Kidney glomerular epithelial cell (primary cell): ENCODE data around the gene KCNE4.

ENCODE experiments used
- DNase-seq: peaks from one replicate; lab custom pipeline; 2025; lab: John Stamatoyannopoulos, UW

The KCNE4 gene

GRCh38 chr2:223051693-223052289 is at the start of gene KCNE4:
Gene KCNE4 (plus strand): TSS chr2:223052190. CDS start chr2:223052831, 641 bp downstream.
- DNase-seq = no peak

GRCh38 chr2:223003191-223003590 is 48.8 kb upstream of the KCNE4 start:
- DNase-seq = no peak

GRCh38 chr2:223005496-223005895 is 46.5 kb upstream of the KCNE4 start:
- DNase-seq = no peak

GRCh38 chr2:223007531-223007930 is 44.5 kb upstream of the KCNE4 start:
- no peak for DNase-seq

- DNase-seq = no peak
Measured at GRCh38 chr2:223008162-223008561, 43.8 kb upstream of the KCNE4 start.

GRCh38 chr2:223008956-223009355 is 43.0 kb upstream of the KCNE4 start:
- no peak for DNase-seq

GRCh38 chr2:223010641-223011040 is 41.3 kb upstream of the KCNE4 start:
- no peak for DNase-seq

- no peak for DNase-seq
Measured at GRCh38 chr2:223012291-223012690, 39.7 kb upstream of the KCNE4 start.

GRCh38 chr2:223019390-223019930 is 32.5 kb upstream of the KCNE4 start:
- DNase-seq = no peak

GRCh38 chr2:223019987-223020717 is 31.8 kb upstream of the KCNE4 start:
- DNase-seq = no peak

GRCh38 chr2:223020971-223021675 is 30.9 kb upstream of the KCNE4 start:
- DNase-seq = no peak

- DNase-seq = no peak
Measured at GRCh38 chr2:223026357-223027110, 25.5 kb upstream of the KCNE4 start.

GRCh38 chr2:223027442-223027841 is 24.5 kb upstream of the KCNE4 start:
- DNase-seq = peak; percentile 71

GRCh38 chr2:223029287-223029686 is 22.7 kb upstream of the KCNE4 start:
- DNase-seq = no peak

- DNase-seq = no peak
Measured at GRCh38 chr2:223032187-223033142, 19.5 kb upstream of the KCNE4 start.

- DNase-seq = no peak
Measured at GRCh38 chr2:223034221-223034975, 17.6 kb upstream of the KCNE4 start.

GRCh38 chr2:223036790-223037444 is 15.1 kb upstream of the KCNE4 start:
- DNase-seq = no peak

GRCh38 chr2:223037445-223037800 is 14.6 kb upstream of the KCNE4 start:
- DNase-seq = no peak

GRCh38 chr2:223039618-223040017 is 12.4 kb upstream of the KCNE4 start:
- DNase-seq = no peak

GRCh38 chr2:223040527-223040926 is 11.5 kb upstream of the KCNE4 start:
- no peak for DNase-seq
